ENCODE measurements around the gene ANKUB1. TPM values are rescaled to one million over a fixed set of nuclear protein-coding genes. Genes with fewer than 3 reads are reported as not detected.

The ANKUB1 gene
- total RNA-seq, 6 experiments from 2014 or later, result not detected

DNA sequence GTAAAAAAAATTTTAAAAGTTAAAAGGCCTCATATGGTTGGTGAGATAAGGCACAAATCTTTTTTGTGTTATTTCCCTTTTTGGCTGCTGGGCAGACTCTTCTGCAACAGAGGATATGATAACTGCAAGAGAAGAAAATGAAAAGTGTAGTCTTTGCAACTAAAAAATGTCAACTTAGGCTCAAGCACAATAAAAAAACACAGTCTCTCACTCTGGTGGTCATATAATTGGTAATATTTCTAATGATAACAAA is 55.5 kb downstream of the ANKUB1 start:
- Histone ChIP-seq H3K4me1 (no peaks in the 10 kb centered on the region), H3K27ac (no peak overlapping the region), H3K4me3 (no peak overlapping the region), H3K9me3 (no peaks in the 10 kb centered on the region), H3K27me3 (no peaks in the 10 kb centered on the region), H3K36me3 (peaks cover 0 to 23% (median 0%) of the 10 kb centered on the region in 4 donors)
- no peak for ATAC-seq
- intact Hi-C loops (cut with DNase I), result no loop called here
- no peak for TF ChIP-seq POLR2A (IDR thresholded peaks at IDR 0.05)
- TF ChIP-seq, protein P1, sequence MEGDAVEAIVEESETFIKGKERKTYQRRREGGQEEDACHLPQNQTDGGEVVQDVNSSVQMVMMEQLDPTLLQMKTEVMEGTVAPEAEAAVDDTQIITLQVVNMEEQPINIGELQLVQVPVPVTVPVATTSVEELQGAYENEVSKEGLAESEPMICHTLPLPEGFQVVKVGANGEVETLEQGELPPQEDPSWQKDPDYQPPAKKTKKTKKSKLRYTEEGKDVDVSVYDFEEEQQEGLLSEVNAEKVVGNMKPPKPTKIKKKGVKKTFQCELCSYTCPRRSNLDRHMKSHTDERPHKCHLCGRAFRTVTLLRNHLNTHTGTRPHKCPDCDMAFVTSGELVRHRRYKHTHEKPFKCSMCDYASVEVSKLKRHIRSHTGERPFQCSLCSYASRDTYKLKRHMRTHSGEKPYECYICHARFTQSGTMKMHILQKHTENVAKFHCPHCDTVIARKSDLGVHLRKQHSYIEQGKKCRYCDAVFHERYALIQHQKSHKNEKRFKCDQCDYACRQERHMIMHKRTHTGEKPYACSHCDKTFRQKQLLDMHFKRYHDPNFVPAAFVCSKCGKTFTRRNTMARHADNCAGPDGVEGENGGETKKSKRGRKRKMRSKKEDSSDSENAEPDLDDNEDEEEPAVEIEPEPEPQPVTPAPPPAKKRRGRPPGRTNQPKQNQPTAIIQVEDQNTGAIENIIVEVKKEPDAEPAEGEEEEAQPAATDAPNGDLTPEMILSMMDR (IDR thresholded peaks at IDR 0.05), result no peak
- no peak for DNase-seq

DNA sequence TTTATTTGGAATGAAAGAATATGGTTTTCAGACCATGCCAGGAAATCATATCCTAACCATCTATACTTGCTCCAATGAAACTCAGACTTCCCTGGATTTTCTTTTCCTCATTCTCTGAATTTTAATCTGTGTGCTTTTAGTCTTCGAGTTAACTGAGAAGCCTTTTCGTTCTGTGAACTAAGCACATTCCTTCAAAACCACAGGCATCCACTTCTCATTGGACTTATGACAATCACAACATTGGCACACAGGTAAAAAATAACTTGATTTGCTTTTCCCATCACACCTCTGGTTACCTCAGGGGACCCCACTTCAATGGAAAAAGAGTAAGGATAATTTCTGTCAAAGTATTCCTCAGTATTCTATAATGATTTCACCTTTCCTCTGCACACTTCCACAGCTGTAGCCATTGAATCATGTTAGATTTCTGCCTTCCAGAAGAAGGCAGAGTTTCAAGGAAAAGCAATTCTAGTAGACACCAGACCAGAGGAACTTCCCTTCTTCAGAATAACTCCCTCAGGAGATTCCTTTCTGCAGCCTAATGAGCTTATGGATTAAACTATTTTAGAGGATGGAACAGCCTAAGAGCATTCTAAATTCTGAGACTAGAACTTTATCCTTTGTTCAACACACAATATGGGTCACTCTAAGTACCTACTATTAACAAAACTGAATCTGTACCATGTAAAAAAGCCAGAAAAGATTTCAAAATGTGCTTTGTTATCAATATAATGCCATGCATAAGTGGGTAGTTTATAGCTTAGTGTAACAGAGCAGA is 56.0 kb downstream of the ANKUB1 start:
- H3K27ac ChIP-seq, result no peak overlapping the region

DNA sequence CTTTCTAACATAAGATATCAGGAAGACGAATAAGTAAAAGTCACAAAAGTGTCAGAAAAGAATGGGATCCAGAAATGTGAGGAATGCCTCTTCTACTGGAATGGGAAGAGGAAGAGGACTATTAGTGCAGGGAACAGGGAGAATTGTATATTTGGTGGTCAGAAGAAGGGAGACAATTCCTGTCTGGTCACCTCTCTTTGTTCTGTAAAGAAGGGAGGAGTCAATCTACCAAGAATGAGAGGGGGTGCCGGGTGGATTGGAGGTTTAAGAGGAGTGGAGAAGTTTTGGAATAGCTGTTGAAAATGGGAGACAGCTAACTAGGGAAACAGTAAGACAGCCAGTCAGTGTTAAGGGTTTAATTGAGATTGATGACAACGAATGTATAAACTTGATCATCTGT is 60.1 kb downstream of the ANKUB1 start:
- Histone ChIP-seq H3K4me1 (no peaks in the 10 kb centered on the region), H3K27me3 (no peaks in the 10 kb centered on the region), H3K27ac (no peak overlapping the region), H3K36me3 (no peaks in the 10 kb centered on the region), H3K4me3 (no peak overlapping the region), H3K9me3 (no peaks in the 10 kb centered on the region)
- WGBS (ENCODE audit: insufficient coverage, low coverage, low lambda C conversion rate, missing lambda C conversion rate), result 85% methylated on average over 3 of the region's 3 CpGs
- intact Hi-C loops (cut with DNase I), result no loop called here
- TF ChIP-seq POLR2A (IDR thresholded peaks at IDR 0.05), result no peak
- TF ChIP-seq, protein P1 (IDR thresholded peaks at IDR 0.05), result no peak
- ATAC-seq (no peak), DNase-seq (no peak)

More for the DNA sequence above, 56.0 kb downstream of the ANKUB1 start:
- no peaks in the 10 kb centered on the region for H3K9me3 ChIP-seq
- intact Hi-C loops (cut with DNase I), result no loop called here
- H3K27me3 ChIP-seq, result no peaks in the 10 kb centered on the region
- ATAC-seq (no peak), DNase-seq (no peak)
- H3K4me3 ChIP-seq, result no peak overlapping the region
- TF ChIP-seq, protein P1 (IDR thresholded peaks at IDR 0.05), result no peak
- TF ChIP-seq POLR2A (IDR thresholded peaks at IDR 0.05), result no peak
- WGBS (ENCODE audit: insufficient coverage, low coverage, low lambda C conversion rate, missing lambda C conversion rate), result 29% methylated on average over 2 of the region's 2 CpGs
- no peaks in the 10 kb centered on the region for H3K4me1 ChIP-seq
- H3K36me3 ChIP-seq, result peaks cover 0 to 21% (median 0%) of the 10 kb centered on the region in 4 donors

DNA sequence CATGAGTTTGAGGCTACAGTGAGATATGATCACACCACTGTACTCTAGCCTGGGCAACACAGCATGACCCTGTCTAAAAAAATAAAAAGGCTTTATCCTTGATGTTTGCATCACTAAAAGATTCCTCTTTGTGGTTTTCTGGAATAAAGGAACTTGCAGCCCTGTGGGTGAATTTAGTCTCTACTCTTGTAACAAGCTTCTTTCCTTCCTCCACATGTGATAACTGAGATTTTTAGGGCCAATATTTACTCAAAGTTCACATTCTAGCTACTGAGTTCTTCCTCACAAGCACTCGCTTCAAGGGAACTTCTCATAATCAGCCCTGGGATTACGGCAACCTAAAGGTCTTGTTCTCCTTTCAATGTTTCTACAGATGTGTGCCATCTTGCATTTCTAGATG is 64.7 kb downstream of the ANKUB1 start:
- Histone ChIP-seq H3K9me3 (no peaks in the 10 kb centered on the region), H3K4me1 (no peaks in the 10 kb centered on the region), H3K27ac (no peak overlapping the region), H3K27me3 (no peaks in the 10 kb centered on the region), H3K36me3 (no peaks in the 10 kb centered on the region), H3K4me3 (no peak overlapping the region)
- TF ChIP-seq, protein P1 (IDR thresholded peaks at IDR 0.05), result no peak
- no peak for TF ChIP-seq POLR2A (IDR thresholded peaks at IDR 0.05)
- ATAC-seq (no peak), DNase-seq (no peak)
- WGBS (ENCODE audit: insufficient coverage, low coverage, low lambda C conversion rate, missing lambda C conversion rate), result 71% methylated on average over 2 of the region's 2 CpGs
- intact Hi-C loops (cut with DNase I), result no loop called here

Measured in right lobe of liver (tissue), 6 donors.